Measurements from ENCODE around the gene PLA2G4C.

GRCh38 chr19:48081106-48081505 is 29.5 kb downstream of the PLA2G4C start:
- TF ChIP-seq CTCF (IDR thresholded peaks at IDR 0.05; ENCODE audit: insufficient read depth, low read length, poor library complexity, severe bottlenecking), result no peak
- no peak for TF ChIP-seq EZH2phosphoT487 (conservative IDR thresholded peaks at IDR 0.05; ENCODE audit: low read length)
